OCI-LY3 (cell line): ENCODE measurements around the gene TMEM187.

Experiments used
- H2AFZ ChIP-seq: fragments of 200-600, 300-600 bp; shearing (Covaris generic); 2 replicates; pipeline ENCODE4 v1.6.0; 2014; ENCODE audit warnings: antibody characterized with exemption, low read depth, low read length
- H3K27ac ChIP-seq: fragments of 200-600, 300-600 bp; sonication (generic); 2 replicates; pipeline ENCODE4 v1.5.1; 2014; ENCODE audit warnings: mild to moderate bottlenecking, low read length, moderate library complexity, mixed read lengths
- H3K27me3 ChIP-seq: fragments of 200-600, 300-600 bp; sonication (generic); 2 replicates; pipeline ENCODE4 v1.6.1; 2014; ENCODE audit warnings: low read depth, low read length, mixed read lengths
- H3K36me3 ChIP-seq: fragments of 200-600, 300-600 bp; sonication (generic); replicated peaks from 2 replicates; pipeline ENCODE3; 2014; ENCODE audit warnings: low read depth, low read length, mixed read lengths
- H3K4me1 ChIP-seq: fragments of 300-600, 200-600 bp; sonication (generic); 2 replicates; pipeline ENCODE4 v1.6.1; 2014; ENCODE audit warnings: low read length, mixed read lengths
- H3K4me2 ChIP-seq: fragments of 200-600, 300-600 bp; sonication (generic); 2 replicates; pipeline ENCODE4 v1.6.1; 2014; ENCODE audit warnings: low read length, mixed read lengths
- H3K4me3 ChIP-seq: fragments of 300-600, 200-600 bp; sonication (generic); 2 replicates; pipeline ENCODE4 v1.5.1; 2014; ENCODE audit warnings: antibody characterized with exemption, mild to moderate bottlenecking, low read length, moderate library complexity
- H3K79me2 ChIP-seq: fragments of 300-600, 200-600 bp; shearing (Covaris generic); 2 replicates; pipeline ENCODE4 v1.6.1; 2014; ENCODE audit warnings: mild to moderate bottlenecking, low read length, mixed read lengths
- H3K9ac ChIP-seq: fragments of 300-600, 200-600 bp; shearing (Covaris generic); 2 replicates; pipeline ENCODE4 v1.6.0; 2014; ENCODE audit warnings: mild to moderate bottlenecking, low read length, moderate library complexity
- H3K9me3 ChIP-seq: fragments of 200-600, 300-600 bp; shearing (Covaris generic); 2 replicates; pipeline ENCODE4 v1.6.1; 2014; ENCODE audit warnings: low read length, mixed read lengths; ENCODE audit not compliant: insufficient read depth
- H4K20me1 ChIP-seq: fragments of 200-600, 300-600 bp; sonication (generic); 2 replicates; pipeline ENCODE4 v1.6.1; 2016; ENCODE audit warnings: low read length, mixed read lengths; ENCODE audit not compliant: insufficient read depth
- EZH2phosphoT487 ChIP-seq: fragments of 200-600 bp; shearing (Covaris generic); IDR thresholded peaks from 2 replicates; pipeline ENCODE4 v1.6.1; 2018; ENCODE audit warnings: antibody characterized with exemption, mixed run types, low read depth
- TF ChIP-seq, protein P1 (sequence below): fragments of 200-600, 300-600 bp; sonication (generic); IDR thresholded peaks from 2 replicates; pipeline ENCODE4 v1.5.1; 2014; ENCODE audit warnings: antibody characterized with exemption, low read length, low read depth

The TMEM187 gene

DNA sequence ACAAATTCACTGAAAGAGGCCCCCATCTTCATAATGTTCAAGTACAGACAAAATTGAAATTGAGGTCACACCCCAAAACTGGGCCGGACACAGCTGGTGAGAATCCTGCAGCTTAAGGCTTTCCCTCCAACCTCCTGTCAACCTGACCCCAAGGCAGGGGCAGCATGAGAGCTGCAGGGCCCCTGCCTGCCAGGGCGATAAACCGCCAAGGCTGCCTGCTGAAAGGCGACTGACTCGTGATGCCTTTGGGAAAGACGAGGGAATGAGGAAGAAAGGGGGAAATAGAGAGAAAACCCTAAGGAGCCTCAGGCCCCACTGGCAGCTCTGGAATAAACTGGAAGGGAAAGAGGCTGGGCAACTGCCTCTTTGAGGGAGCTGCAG, 54.5 kb downstream of the TMEM187 start:
- TF ChIP-seq, protein P1, sequence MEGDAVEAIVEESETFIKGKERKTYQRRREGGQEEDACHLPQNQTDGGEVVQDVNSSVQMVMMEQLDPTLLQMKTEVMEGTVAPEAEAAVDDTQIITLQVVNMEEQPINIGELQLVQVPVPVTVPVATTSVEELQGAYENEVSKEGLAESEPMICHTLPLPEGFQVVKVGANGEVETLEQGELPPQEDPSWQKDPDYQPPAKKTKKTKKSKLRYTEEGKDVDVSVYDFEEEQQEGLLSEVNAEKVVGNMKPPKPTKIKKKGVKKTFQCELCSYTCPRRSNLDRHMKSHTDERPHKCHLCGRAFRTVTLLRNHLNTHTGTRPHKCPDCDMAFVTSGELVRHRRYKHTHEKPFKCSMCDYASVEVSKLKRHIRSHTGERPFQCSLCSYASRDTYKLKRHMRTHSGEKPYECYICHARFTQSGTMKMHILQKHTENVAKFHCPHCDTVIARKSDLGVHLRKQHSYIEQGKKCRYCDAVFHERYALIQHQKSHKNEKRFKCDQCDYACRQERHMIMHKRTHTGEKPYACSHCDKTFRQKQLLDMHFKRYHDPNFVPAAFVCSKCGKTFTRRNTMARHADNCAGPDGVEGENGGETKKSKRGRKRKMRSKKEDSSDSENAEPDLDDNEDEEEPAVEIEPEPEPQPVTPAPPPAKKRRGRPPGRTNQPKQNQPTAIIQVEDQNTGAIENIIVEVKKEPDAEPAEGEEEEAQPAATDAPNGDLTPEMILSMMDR, result no peak
- no peak for TF ChIP-seq EZH2phosphoT487
- Histone ChIP-seq H3K79me2 (no peaks in the 10 kb centered on the region), H3K27me3 (no peaks in the 10 kb centered on the region), H3K9me3 (no peaks in the 10 kb centered on the region), H2AFZ (no peak overlapping the region), H3K4me2 (no peak overlapping the region), H3K9ac (no peak overlapping the region), H4K20me1 (no peaks in the 10 kb centered on the region), H3K4me3 (no peak overlapping the region), H3K27ac (no peak overlapping the region), H3K36me3 (peaks cover 14% of the 10 kb centered on the region), H3K4me1 (no peaks in the 10 kb centered on the region)

DNA sequence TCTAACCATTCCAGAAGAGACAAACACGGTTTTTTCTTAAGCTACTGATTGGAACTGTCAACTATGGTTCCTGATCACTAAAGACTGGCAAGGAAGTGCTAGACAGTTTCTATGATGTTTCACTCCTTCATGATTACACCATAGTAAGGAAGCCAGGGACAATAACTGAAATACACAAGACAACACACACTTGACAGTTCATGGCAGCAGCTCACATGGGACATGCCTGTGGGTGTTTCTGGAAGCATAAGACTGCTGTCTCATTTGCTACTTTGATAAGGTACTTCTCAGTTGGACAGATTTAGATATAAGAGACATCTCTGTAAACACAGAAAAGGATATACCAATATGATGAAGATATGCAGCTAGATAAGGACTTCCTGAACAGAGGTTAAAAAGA, 55.4 kb downstream of the TMEM187 start:
- no peaks in the 10 kb centered on the region for H3K4me1 ChIP-seq
- H3K27ac ChIP-seq, result no peak overlapping the region
- H2AFZ ChIP-seq, result no peak overlapping the region
- no peak overlapping the region for H3K9ac ChIP-seq
- peaks cover 17% of the 10 kb centered on the region for H3K36me3 ChIP-seq
- no peak overlapping the region for H3K4me2 ChIP-seq
- no peaks in the 10 kb centered on the region for H3K9me3 ChIP-seq
- H3K79me2 ChIP-seq, result no peaks in the 10 kb centered on the region
- TF ChIP-seq EZH2phosphoT487, result no peak
- TF ChIP-seq, protein P1, result no peak
- H4K20me1 ChIP-seq, result no peaks in the 10 kb centered on the region
- H3K27me3 ChIP-seq, result no peaks in the 10 kb centered on the region
- H3K4me3 ChIP-seq, result no peak overlapping the region

DNA sequence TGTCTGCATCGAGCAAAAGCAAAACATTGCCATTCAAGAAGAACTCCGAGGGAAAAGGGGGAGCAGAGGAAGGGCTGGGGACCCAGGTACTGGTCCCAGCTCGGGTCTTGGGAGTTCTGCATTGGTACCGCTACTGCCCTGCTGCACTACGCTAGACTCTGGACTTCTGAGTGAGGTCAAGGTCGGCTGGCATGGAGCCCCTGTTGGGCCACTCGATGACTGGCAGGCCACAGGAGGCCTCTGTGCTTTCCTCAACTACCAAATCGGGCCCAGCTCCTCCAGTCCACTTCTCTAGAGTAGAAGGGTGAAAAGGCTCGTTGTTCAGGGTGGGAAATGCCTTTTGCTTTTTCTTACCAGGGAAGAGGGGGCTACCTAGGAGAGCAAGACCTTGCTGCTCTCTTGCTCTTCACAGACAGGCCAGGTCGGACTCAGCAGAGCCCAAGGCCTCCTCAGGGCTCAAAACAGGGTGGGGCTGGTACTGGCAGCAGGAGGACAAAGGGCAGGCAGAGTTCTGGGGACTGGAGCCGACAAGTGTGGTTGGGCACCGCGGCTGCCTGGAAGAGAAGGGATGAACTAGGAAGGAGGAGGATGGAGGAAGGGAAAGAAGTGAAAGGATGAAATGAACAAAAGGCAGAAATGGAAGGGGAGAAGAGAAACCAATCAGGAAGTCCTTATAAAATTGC, 56.1 kb downstream of the TMEM187 start:
- no peaks in the 10 kb centered on the region for H3K79me2 ChIP-seq
- TF ChIP-seq EZH2phosphoT487, result no peak
- TF ChIP-seq, protein P1, result no peak
- H3K27me3 ChIP-seq, result no peaks in the 10 kb centered on the region
- H3K36me3 ChIP-seq, result peaks cover 17% of the 10 kb centered on the region
- H4K20me1 ChIP-seq, result no peaks in the 10 kb centered on the region
- no peak overlapping the region for H3K4me3 ChIP-seq
- H3K9me3 ChIP-seq, result no peaks in the 10 kb centered on the region
- H2AFZ ChIP-seq, result no peak overlapping the region
- H3K4me2 ChIP-seq, result no peak overlapping the region
- no peaks in the 10 kb centered on the region for H3K4me1 ChIP-seq
- H3K9ac ChIP-seq, result no peak overlapping the region
- H3K27ac ChIP-seq, result no peak overlapping the region

DNA sequence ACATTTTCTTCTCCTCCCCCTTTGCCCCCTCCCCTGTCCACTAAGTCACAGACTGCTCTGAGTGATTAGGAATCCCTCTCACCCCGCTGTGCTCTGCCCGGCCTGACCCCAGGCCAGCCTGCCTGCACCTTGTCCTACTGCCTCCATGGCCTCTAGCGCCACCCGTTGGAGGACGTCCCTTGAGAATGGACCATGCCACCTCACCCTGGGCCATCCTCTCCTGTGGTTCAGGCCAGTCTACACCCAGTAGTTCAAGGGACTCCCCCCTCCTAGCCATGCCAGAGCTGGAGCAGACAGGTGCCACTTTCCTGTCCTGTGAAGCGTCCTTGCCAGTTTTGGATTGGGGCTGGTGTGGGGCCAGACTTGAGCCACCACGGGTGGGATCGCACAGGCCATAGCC, 56.9 kb downstream of the TMEM187 start:
- H3K79me2 ChIP-seq, result peaks cover under 1% of the 10 kb centered on the region
- no peaks in the 10 kb centered on the region for H4K20me1 ChIP-seq
- peaks cover 17% of the 10 kb centered on the region for H3K36me3 ChIP-seq
- no peak overlapping the region for H3K27ac ChIP-seq
- no peaks in the 10 kb centered on the region for H3K27me3 ChIP-seq
- H3K9ac ChIP-seq, result no peak overlapping the region
- no peak overlapping the region for H2AFZ ChIP-seq
- H3K4me2 ChIP-seq, result no peak overlapping the region
- no peaks in the 10 kb centered on the region for H3K9me3 ChIP-seq
- no peak overlapping the region for H3K4me3 ChIP-seq
- H3K4me1 ChIP-seq, result no peaks in the 10 kb centered on the region
- TF ChIP-seq, protein P1, result peak; percentile 7; the same call in 1 of the 2 replicates
- TF ChIP-seq EZH2phosphoT487, result no peak
